ENCODE data around the gene CLSTN2.

The CLSTN2 gene

GRCh38 chr3:140446734-140447133, 511.7 kb downstream of the CLSTN2 start:
- H3K4me3 ChIP-seq (ENCODE audit: low read depth, low read length): no peak overlapping the region
- no peaks in the 10 kb centered on the region for H3K36me3 ChIP-seq (ENCODE audit: control insufficient read depth in 2 of 2, insufficient read depth in 1 of 2, low read length in 2 of 2)
- H3K27ac ChIP-seq (ENCODE audit: extremely low read depth, low read depth, low read length): no peak overlapping the region
- no peaks in the 10 kb centered on the region for H3K4me1 ChIP-seq (ENCODE audit: control insufficient read depth, insufficient read depth, low read length)
- CTCF ChIA-PET: no interaction called here
- no peak for TF ChIP-seq REST (tag by site-specific recombination; IDR thresholded peaks at IDR 0.05)
- TF ChIP-seq ZNF600 (tag by site-specific recombination; IDR thresholded peaks at IDR 0.05): no peak
- TF ChIP-seq PATZ1 (tag by site-specific recombination; IDR thresholded peaks at IDR 0.05): no peak
- no peak for TF ChIP-seq ZNF10 (tag by site-specific recombination; IDR thresholded peaks at IDR 0.05)
- no peak for TF ChIP-seq ZNF596 (tag by site-specific recombination; IDR thresholded peaks at IDR 0.05)
- no peak for TF ChIP-seq ZNF449 (tag by site-specific recombination; IDR thresholded peaks at IDR 0.05)
- no peak for TF ChIP-seq FEZF1 (tag by site-specific recombination; IDR thresholded peaks at IDR 0.05)
- no peak for TF ChIP-seq ZNF398 (tag by site-specific recombination; IDR thresholded peaks at IDR 0.05)
- TF ChIP-seq ELK4 (IDR thresholded peaks at IDR 0.05; ENCODE audit: borderline replicate concordance, low read depth, low read length): no peak
- no peak for TF ChIP-seq ZFP69B (tag by site-specific recombination; IDR thresholded peaks at IDR 0.05)
- TF ChIP-seq SCRT1 (tag by site-specific recombination; IDR thresholded peaks at IDR 0.05; ENCODE audit: borderline replicate concordance): no peak
- TF ChIP-seq ZXDB (tag by site-specific recombination; IDR thresholded peaks at IDR 0.05): no peak
- TF ChIP-seq ZNF404 (tag by site-specific recombination; IDR thresholded peaks at IDR 0.05): no peak
- no peak for TF ChIP-seq ZNF776 (tag by site-specific recombination; IDR thresholded peaks at IDR 0.05; ENCODE audit: borderline replicate concordance)
- TF ChIP-seq ZNF202 (tag by site-specific recombination; IDR thresholded peaks at IDR 0.05; ENCODE audit: borderline replicate concordance): no peak
- no peaks in the 10 kb centered on the region for H3K9me3 ChIP-seq (ENCODE audit: control insufficient read depth, insufficient read depth, low read depth, low read length)
- POLR2A ChIA-PET: no interaction called here

GRCh38 chr3:140447136-140447535, 512.2 kb downstream of the CLSTN2 start:
- Histone ChIP-seq H3K27ac (ENCODE audit: extremely low read depth, low read depth, low read length) (no peak overlapping the region), H3K4me1 (ENCODE audit: control insufficient read depth, insufficient read depth, low read length) (no peaks in the 10 kb centered on the region), H3K4me3 (ENCODE audit: low read depth, low read length) (no peak overlapping the region), H3K9me3 (ENCODE audit: control insufficient read depth, insufficient read depth, low read depth, low read length) (no peaks in the 10 kb centered on the region), H3K36me3 (ENCODE audit: control insufficient read depth in 2 of 2, insufficient read depth in 1 of 2, low read length in 2 of 2) (no peaks in the 10 kb centered on the region)
- ChIA-PET POLR2A (no interaction called here), CTCF (no interaction called here)
- TF ChIP-seq ZNF660 (tag by site-specific recombination; IDR thresholded peaks at IDR 0.05) (no peak), ZSCAN16 (tag by site-specific recombination; IDR thresholded peaks at IDR 0.05) (no peak), OVOL3 (tag by site-specific recombination; IDR thresholded peaks at IDR 0.05) (no peak)

All from HEK293 (cell line).